ENCODE results near the gene GRIK4.

Gene GRIK4

GRCh38 chr11:120710354-120711131 lies 199.0 kb downstream of the GRIK4 start:
- H3K9ac ChIP-seq (ENCODE audit: low read depth, low read length): no peak overlapping the region
- H3K9me3 ChIP-seq (ENCODE audit: insufficient read depth, low read depth, low read length): no peaks in the 10 kb centered on the region
- H3K27ac ChIP-seq (ENCODE audit: low read length): no peak overlapping the region
- peaks cover 22% of the 10 kb centered on the region for H3K27me3 ChIP-seq (ENCODE audit: insufficient read depth, low read length)
- no peaks in the 10 kb centered on the region for H3K36me3 ChIP-seq (ENCODE audit: insufficient read depth, low read depth, low read length)
- peaks cover 13% of the 10 kb centered on the region for H3K4me1 ChIP-seq (ENCODE audit: insufficient read depth, low read length)
- H3K4me3 ChIP-seq (ENCODE audit: low read length): no peak overlapping the region

- no peaks in the 10 kb centered on the region for H3K36me3 ChIP-seq (ENCODE audit: insufficient read depth, low read depth, low read length)
- no peak overlapping the region for H3K27ac ChIP-seq (ENCODE audit: low read length)
- H3K4me3 ChIP-seq (ENCODE audit: low read length): no peak overlapping the region
- peaks cover 13% of the 10 kb centered on the region for H3K4me1 ChIP-seq (ENCODE audit: insufficient read depth, low read length)
- peaks cover 22% of the 10 kb centered on the region for H3K27me3 ChIP-seq (ENCODE audit: insufficient read depth, low read length)
- no peak overlapping the region for H3K9ac ChIP-seq (ENCODE audit: low read depth, low read length)
- no peaks in the 10 kb centered on the region for H3K9me3 ChIP-seq (ENCODE audit: insufficient read depth, low read depth, low read length)
These were observed 200.5 kb downstream of the GRIK4 start for GRCh38 chr11:120712014-120712413.

- no peak overlapping the region for H3K9ac ChIP-seq (ENCODE audit: low read depth, low read length)
- H3K27ac ChIP-seq (ENCODE audit: low read length): no peak overlapping the region
- H3K9me3 ChIP-seq (ENCODE audit: insufficient read depth, low read depth, low read length): no peaks in the 10 kb centered on the region
- H3K27me3 ChIP-seq (ENCODE audit: insufficient read depth, low read length): peaks cover 22% of the 10 kb centered on the region
- H3K36me3 ChIP-seq (ENCODE audit: insufficient read depth, low read depth, low read length): no peaks in the 10 kb centered on the region
- H3K4me3 ChIP-seq (ENCODE audit: low read length): no peak overlapping the region
- H3K4me1 ChIP-seq (ENCODE audit: insufficient read depth, low read length): peaks cover 13% of the 10 kb centered on the region
These were observed 201.3 kb downstream of the GRIK4 start for GRCh38 chr11:120712881-120713280.

GRCh38 chr11:120713296-120713695 lies 201.7 kb downstream of the GRIK4 start:
- Histone ChIP-seq H3K4me3 (ENCODE audit: low read length) (no peak overlapping the region), H3K9me3 (ENCODE audit: insufficient read depth, low read depth, low read length) (no peaks in the 10 kb centered on the region), H3K36me3 (ENCODE audit: insufficient read depth, low read depth, low read length) (no peaks in the 10 kb centered on the region), H3K27me3 (ENCODE audit: insufficient read depth, low read length) (peaks cover 22% of the 10 kb centered on the region), H3K27ac (ENCODE audit: low read length) (no peak overlapping the region), H3K9ac (ENCODE audit: low read depth, low read length) (no peak overlapping the region), H3K4me1 (ENCODE audit: insufficient read depth, low read length) (peaks cover 13% of the 10 kb centered on the region)

- Histone ChIP-seq H3K4me1 (ENCODE audit: insufficient read depth, low read length) (peaks cover 14% of the 10 kb centered on the region), H3K27ac (ENCODE audit: low read length) (no peak overlapping the region), H3K36me3 (ENCODE audit: insufficient read depth, low read depth, low read length) (no peaks in the 10 kb centered on the region), H3K9me3 (ENCODE audit: insufficient read depth, low read depth, low read length) (no peaks in the 10 kb centered on the region), H3K27me3 (ENCODE audit: insufficient read depth, low read length) (peaks cover 15% of the 10 kb centered on the region), H3K9ac (ENCODE audit: low read depth, low read length) (no peak overlapping the region), H3K4me3 (ENCODE audit: low read length) (no peak overlapping the region)
These were observed 202.9 kb downstream of the GRIK4 start for GRCh38 chr11:120714438-120714837.

GRCh38 chr11:120715239-120715638 lies 203.7 kb downstream of the GRIK4 start:
- Histone ChIP-seq H3K9ac (ENCODE audit: low read depth, low read length) (no peak overlapping the region), H3K27me3 (ENCODE audit: insufficient read depth, low read length) (peaks cover 15% of the 10 kb centered on the region), H3K4me1 (ENCODE audit: insufficient read depth, low read length) (peaks cover 21% of the 10 kb centered on the region), H3K9me3 (ENCODE audit: insufficient read depth, low read depth, low read length) (no peaks in the 10 kb centered on the region), H3K4me3 (ENCODE audit: low read length) (no peak overlapping the region), H3K27ac (ENCODE audit: low read length) (no peak overlapping the region), H3K36me3 (ENCODE audit: insufficient read depth, low read depth, low read length) (no peaks in the 10 kb centered on the region)

- Histone ChIP-seq H3K9me3 (ENCODE audit: insufficient read depth, low read depth, low read length) (no peaks in the 10 kb centered on the region), H3K4me1 (ENCODE audit: insufficient read depth, low read length) (peaks cover 9% of the 10 kb centered on the region), H3K27me3 (ENCODE audit: insufficient read depth, low read length) (peaks cover 5% of the 10 kb centered on the region), H3K9ac (ENCODE audit: low read depth, low read length) (no peak overlapping the region), H3K36me3 (ENCODE audit: insufficient read depth, low read depth, low read length) (no peaks in the 10 kb centered on the region), H3K27ac (ENCODE audit: low read length) (no peak overlapping the region), H3K4me3 (ENCODE audit: low read length) (no peak overlapping the region)
These were observed 205.5 kb downstream of the GRIK4 start for GRCh38 chr11:120717042-120717441.

GRCh38 chr11:120717623-120718022 lies 206.1 kb downstream of the GRIK4 start:
- no peak overlapping the region for H3K27ac ChIP-seq (ENCODE audit: low read length)
- H3K4me3 ChIP-seq (ENCODE audit: low read length): no peak overlapping the region
- 0 out of 2 replicates have a peak, but pooled peaks cover 4% of the 10 kb centered on the region for H3K27me3 ChIP-seq (ENCODE audit: insufficient read depth, low read length)
- peaks cover 9% of the 10 kb centered on the region; the same call in 1 of the 2 replicates for H3K4me1 ChIP-seq (ENCODE audit: insufficient read depth, low read length)
- H3K9ac ChIP-seq (ENCODE audit: low read depth, low read length): no peak overlapping the region
- H3K9me3 ChIP-seq (ENCODE audit: insufficient read depth, low read depth, low read length): no peaks in the 10 kb centered on the region
- H3K36me3 ChIP-seq (ENCODE audit: insufficient read depth, low read depth, low read length): no peaks in the 10 kb centered on the region

GRCh38 chr11:120718171-120718570 lies 206.6 kb downstream of the GRIK4 start:
- no peaks in the 10 kb centered on the region for H3K27me3 ChIP-seq (ENCODE audit: insufficient read depth, low read length)
- H3K27ac ChIP-seq (ENCODE audit: low read length): no peak overlapping the region
- H3K4me1 ChIP-seq (ENCODE audit: insufficient read depth, low read length): peaks cover 14% of the 10 kb centered on the region; the same call in 1 of the 2 replicates
- no peak overlapping the region for H3K9ac ChIP-seq (ENCODE audit: low read depth, low read length)
- no peaks in the 10 kb centered on the region for H3K36me3 ChIP-seq (ENCODE audit: insufficient read depth, low read depth, low read length)
- no peaks in the 10 kb centered on the region for H3K9me3 ChIP-seq (ENCODE audit: insufficient read depth, low read depth, low read length)
- H3K4me3 ChIP-seq (ENCODE audit: low read length): no peak overlapping the region

- H3K4me3 ChIP-seq (ENCODE audit: low read length): no peak overlapping the region
- H3K9ac ChIP-seq (ENCODE audit: low read depth, low read length): no peak overlapping the region
- H3K27me3 ChIP-seq (ENCODE audit: insufficient read depth, low read length): no peaks in the 10 kb centered on the region
- H3K4me1 ChIP-seq (ENCODE audit: insufficient read depth, low read length): peaks cover 15% of the 10 kb centered on the region; the same call in 1 of the 2 replicates
- no peaks in the 10 kb centered on the region for H3K36me3 ChIP-seq (ENCODE audit: insufficient read depth, low read depth, low read length)
- H3K9me3 ChIP-seq (ENCODE audit: insufficient read depth, low read depth, low read length): no peaks in the 10 kb centered on the region
- H3K27ac ChIP-seq (ENCODE audit: low read length): no peak overlapping the region
These were observed 207.8 kb downstream of the GRIK4 start for GRCh38 chr11:120719348-120719747.

- Histone ChIP-seq H3K9ac (ENCODE audit: low read depth, low read length) (no peak overlapping the region), H3K27ac (ENCODE audit: low read length) (no peak overlapping the region), H3K27me3 (ENCODE audit: insufficient read depth, low read length) (no peaks in the 10 kb centered on the region), H3K4me1 (ENCODE audit: insufficient read depth, low read length) (peaks cover 15% of the 10 kb centered on the region; the same call in 1 of the 2 replicates), H3K36me3 (ENCODE audit: insufficient read depth, low read depth, low read length) (no peaks in the 10 kb centered on the region), H3K4me3 (ENCODE audit: low read length) (no peak overlapping the region), H3K9me3 (ENCODE audit: insufficient read depth, low read depth, low read length) (peaks cover 6% of the 10 kb centered on the region; the same call in 1 of the 2 replicates)
These were observed 209.2 kb downstream of the GRIK4 start for GRCh38 chr11:120720760-120721159.

- Histone ChIP-seq H3K9ac (ENCODE audit: low read depth, low read length) (no peak overlapping the region), H3K4me3 (ENCODE audit: low read length) (no peak overlapping the region), H3K27ac (ENCODE audit: low read length) (no peak overlapping the region), H3K27me3 (ENCODE audit: insufficient read depth, low read length) (no peaks in the 10 kb centered on the region), H3K4me1 (ENCODE audit: insufficient read depth, low read length) (peaks cover 15% of the 10 kb centered on the region; the same call in 1 of the 2 replicates), H3K9me3 (ENCODE audit: insufficient read depth, low read depth, low read length) (peaks cover 8% of the 10 kb centered on the region; the same call in 1 of the 2 replicates), H3K36me3 (ENCODE audit: insufficient read depth, low read depth, low read length) (no peaks in the 10 kb centered on the region)
These were observed 211.0 kb downstream of the GRIK4 start for GRCh38 chr11:120722524-120722923.
